ENCODE measurements around the gene PTPRM. TPM values are rescaled to one million over a fixed set of nuclear protein-coding genes. Genes with fewer than 3 reads are reported as not detected.

Gene PTPRM
- total RNA-seq, 1 experiment from 2014 or later = 45.6 TPM

- H3K27me3 ChIP-seq (ENCODE audit: low read length) = no peaks in the 10 kb centered on the region
- no peak for TF ChIP-seq CTCF (conservative IDR thresholded peaks at IDR 0.05; ENCODE audit: low read depth, low read length)
- no peak for TF ChIP-seq EZH2phosphoT487 (IDR thresholded peaks at IDR 0.05; ENCODE audit: borderline replicate concordance, low read length)
- TF ChIP-seq EZH2 (IDR thresholded peaks at IDR 0.05; ENCODE audit: low read length, unreplicated experiment) = no peak
- H3K4me3 ChIP-seq (ENCODE audit: low read length) = no peak overlapping the region
- H3K9me2 ChIP-seq (replicated peaks; ENCODE audit: low read length) = no peaks in the 10 kb centered on the region
- BruUV-seq (replicated peaks) = no TSS peak
- ChIA-PET POLR2A (ENCODE audit: unreplicated experiment) (no interaction called here), CTCF (no interaction called here)
- DNase-seq (no peak), ATAC-seq (no peak)
- no peaks in the 10 kb centered on the region for H4K20me1 ChIP-seq (ENCODE audit: low read length)
- no peaks in the 10 kb centered on the region for H3K36me3 ChIP-seq (ENCODE audit: low read depth, low read length)
- no peaks in the 10 kb centered on the region for H3K4me1 ChIP-seq (ENCODE audit: insufficient read depth, low read length)
- no peak overlapping the region for H3K9ac ChIP-seq (ENCODE audit: low read length)
- intact Hi-C loops (cut with micrococcal nuclease) = no loop called here
- H3F3A ChIP-seq (ENCODE audit: low read length, unreplicated experiment) = no peaks in the 10 kb centered on the region
- no peaks in the 10 kb centered on the region for H3K79me2 ChIP-seq (ENCODE audit: low read length)
- H2AFZ ChIP-seq (ENCODE audit: low read length) = no peak overlapping the region
- no peak overlapping the region for H3K27ac ChIP-seq (ENCODE audit: low read length)
- no peak overlapping the region for H3K4me2 ChIP-seq (ENCODE audit: low read length)
- no peaks in the 10 kb centered on the region for H3K9me3 ChIP-seq (ENCODE audit: low read length)
Measured at GRCh38 chr18:8069708-8070107, 502.6 kb downstream of the PTPRM start.

GRCh38 chr18:8073167-8073566, 506.1 kb downstream of the PTPRM start:
- Histone ChIP-seq H2AFZ (ENCODE audit: low read length) (no peak overlapping the region), H3K36me3 (ENCODE audit: low read depth, low read length) (no peaks in the 10 kb centered on the region), H3K4me2 (ENCODE audit: low read length) (no peak overlapping the region), H3K9ac (ENCODE audit: low read length) (no peak overlapping the region), H3K4me3 (ENCODE audit: low read length) (no peak overlapping the region), H3K4me1 (ENCODE audit: insufficient read depth, low read length) (no peaks in the 10 kb centered on the region), H3K27me3 (ENCODE audit: low read length) (no peaks in the 10 kb centered on the region), H4K20me1 (ENCODE audit: low read length) (no peaks in the 10 kb centered on the region), H3K9me2 (replicated peaks; ENCODE audit: low read length) (no peaks in the 10 kb centered on the region), H3F3A (ENCODE audit: low read length, unreplicated experiment) (no peaks in the 10 kb centered on the region), H3K79me2 (ENCODE audit: low read length) (no peaks in the 10 kb centered on the region), H3K9me3 (ENCODE audit: low read length) (no peaks in the 10 kb centered on the region), H3K27ac (ENCODE audit: low read length) (no peak overlapping the region)
- intact Hi-C loops (cut with micrococcal nuclease) = no loop called here
- ChIA-PET CTCF (no interaction called here), POLR2A (ENCODE audit: unreplicated experiment) (no interaction called here)
- TF ChIP-seq EZH2phosphoT487 (IDR thresholded peaks at IDR 0.05; ENCODE audit: borderline replicate concordance, low read length) = no peak
- TF ChIP-seq EZH2 (IDR thresholded peaks at IDR 0.05; ENCODE audit: low read length, unreplicated experiment) = no peak
- no peak for TF ChIP-seq CTCF (conservative IDR thresholded peaks at IDR 0.05; ENCODE audit: low read depth, low read length)
- no peak for ATAC-seq
- DNase-seq = no peak
- no TSS peak for BruUV-seq (replicated peaks)

- ATAC-seq (no peak), DNase-seq (no peak)
- TF ChIP-seq EZH2 (IDR thresholded peaks at IDR 0.05; ENCODE audit: low read length, unreplicated experiment) (no peak), CTCF (conservative IDR thresholded peaks at IDR 0.05; ENCODE audit: low read depth, low read length) (no peak), EZH2phosphoT487 (IDR thresholded peaks at IDR 0.05; ENCODE audit: borderline replicate concordance, low read length) (no peak)
- H3K79me2 ChIP-seq (ENCODE audit: low read length) = no peaks in the 10 kb centered on the region
- intact Hi-C loops (cut with micrococcal nuclease) = loop anchor here (5.0 to 10.0 kb wide), 2 partner anchors 178 to 245 kb away; no protein-coding TSS in a partner anchor
- no peak overlapping the region for H3K27ac ChIP-seq (ENCODE audit: low read length)
- no peaks in the 10 kb centered on the region for H3K36me3 ChIP-seq (ENCODE audit: low read depth, low read length)
- H2AFZ ChIP-seq (ENCODE audit: low read length) = no peak overlapping the region
- peaks cover 4% of the 10 kb centered on the region; the same call in 1 of the 2 replicates for H3K4me1 ChIP-seq (ENCODE audit: insufficient read depth, low read length)
- no TSS peak for BruUV-seq (replicated peaks)
- no peak overlapping the region for H3K4me3 ChIP-seq (ENCODE audit: low read length)
- no peaks in the 10 kb centered on the region for H3K9me2 ChIP-seq (replicated peaks; ENCODE audit: low read length)
- no peaks in the 10 kb centered on the region for H3K9me3 ChIP-seq (ENCODE audit: low read length)
- H3K4me2 ChIP-seq (ENCODE audit: low read length) = no peak overlapping the region
- H3K9ac ChIP-seq (ENCODE audit: low read length) = no peak overlapping the region
- POLR2A ChIA-PET (ENCODE audit: unreplicated experiment) = no interaction called here
- H4K20me1 ChIP-seq (ENCODE audit: low read length) = no peaks in the 10 kb centered on the region
- no peaks in the 10 kb centered on the region for H3F3A ChIP-seq (ENCODE audit: low read length, unreplicated experiment)
- CTCF ChIA-PET = interaction anchor here (0.6 kb wide), 1 partner anchor 295 kb away, joined by 3 read pairs; no protein-coding TSS in a partner anchor
- H3K27me3 ChIP-seq (ENCODE audit: low read length) = no peaks in the 10 kb centered on the region
Measured at GRCh38 chr18:8080092-8080491, 513.0 kb downstream of the PTPRM start.
